HL-60/S4 treated with retinoic acid at 250 ng/mL for 4 days and 3 days (cell line): ENCODE data around the gene LRRC4.

Experiments used
- in situ Hi-C: fragments of 300-500 bp; cut with MboI; formaldehyde crosslinking; loops from 2 replicates; pipeline ENCODE4 v1.7.0; 2022; ENCODE audit warnings: low sequenced_read_pairs

LRRC4 gene

GRCh38 chr7:128030654-128031611 is at the start of gene LRRC4:
TSS of gene LRRC4 (minus strand) at chr7:128031437. CDS start at chr7:128030640, 797 bp downstream.
- in situ Hi-C loops, result no loop called here

- in situ Hi-C loops, result no loop called here
These were observed 48.9 kb upstream of the LRRC4 start for GRCh38 chr7:128080169-128080568.

DNA sequence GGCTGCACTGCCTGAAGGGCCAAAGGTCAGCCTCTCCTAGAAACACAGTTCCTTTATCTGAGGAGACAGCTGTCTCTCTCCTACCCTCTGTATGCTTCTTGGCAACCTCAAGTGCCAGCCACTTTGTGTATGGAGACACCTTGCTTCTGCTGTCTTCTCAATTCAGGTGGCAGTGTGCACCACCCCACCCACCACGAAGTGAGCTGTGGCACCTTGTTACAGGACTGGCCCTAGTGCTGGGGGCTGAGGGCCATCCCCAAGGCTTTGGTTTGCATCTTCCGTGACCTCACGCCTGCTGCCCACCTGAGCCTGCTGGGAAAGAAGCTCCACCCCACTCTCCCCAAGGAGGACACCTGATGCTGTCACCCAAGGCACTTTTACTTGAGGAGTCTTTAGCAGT is 47.1 kb upstream of the LRRC4 start:
- in situ Hi-C loops, result no loop called here

GRCh38 chr7:128076796-128077271 is 45.6 kb upstream of the LRRC4 start:
- in situ Hi-C loops, result no loop called here

- in situ Hi-C loops, result no loop called here
These were observed 45.1 kb upstream of the LRRC4 start for GRCh38 chr7:128076196-128076795.

GRCh38 chr7:128075242-128076095 is 44.2 kb upstream of the LRRC4 start:
- in situ Hi-C loops, result no loop called here

- in situ Hi-C loops, result no loop called here
These were observed 43.5 kb upstream of the LRRC4 start for GRCh38 chr7:128074736-128075135.

GRCh38 chr7:128074336-128074735 is 43.1 kb upstream of the LRRC4 start:
- in situ Hi-C loops, result no loop called here

GRCh38 chr7:128073671-128074310 is 42.6 kb upstream of the LRRC4 start:
- in situ Hi-C loops, result no loop called here

GRCh38 chr7:128071801-128072200 is 40.6 kb upstream of the LRRC4 start:
- in situ Hi-C loops, result no loop called here

- in situ Hi-C loops, result no loop called here
These were observed 40.1 kb upstream of the LRRC4 start for GRCh38 chr7:128071376-128071775.

- in situ Hi-C loops, result no loop called here
These were observed 38.4 kb upstream of the LRRC4 start for GRCh38 chr7:128069373-128070364.

DNA sequence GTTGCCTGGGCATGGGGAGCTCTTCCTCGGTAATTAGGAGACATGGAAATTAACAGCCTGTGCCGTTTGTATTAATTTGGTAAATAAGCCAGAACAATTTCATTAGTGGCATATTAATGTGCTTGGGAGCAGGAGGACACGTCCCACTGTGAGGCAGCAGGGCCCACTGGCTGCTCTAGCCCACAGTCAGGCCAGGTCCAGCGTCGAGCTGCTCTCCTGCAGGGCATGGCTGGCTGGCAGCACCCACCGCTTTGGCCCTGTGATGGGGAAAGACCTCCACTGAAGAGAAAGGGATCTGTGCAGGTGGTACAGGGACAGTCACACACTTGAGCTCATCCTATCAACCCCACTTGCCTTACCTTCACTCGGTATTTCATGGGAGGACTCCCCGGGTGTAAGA is 37.5 kb upstream of the LRRC4 start:
- in situ Hi-C loops, result no loop called here

DNA sequence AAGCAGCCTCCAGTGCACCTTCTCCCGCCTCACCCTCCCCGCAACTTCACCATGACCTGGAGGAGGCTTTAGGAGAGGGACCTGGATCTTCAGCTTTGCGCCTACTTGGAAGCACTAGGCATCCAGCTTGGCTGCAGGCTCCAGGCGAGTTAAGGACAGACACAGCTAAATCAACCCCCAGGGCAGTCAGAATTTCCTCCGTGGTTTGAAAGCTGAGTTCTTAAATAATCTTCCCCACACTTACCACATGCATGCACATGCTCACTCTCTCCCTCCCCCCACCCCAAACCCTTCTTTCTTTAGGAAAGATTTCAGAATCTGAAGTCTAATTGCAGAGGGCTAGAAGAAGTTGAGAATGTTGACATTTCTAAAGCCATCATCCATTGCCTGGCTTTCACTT is 36.7 kb upstream of the LRRC4 start:
- in situ Hi-C loops, result no loop called here

DNA sequence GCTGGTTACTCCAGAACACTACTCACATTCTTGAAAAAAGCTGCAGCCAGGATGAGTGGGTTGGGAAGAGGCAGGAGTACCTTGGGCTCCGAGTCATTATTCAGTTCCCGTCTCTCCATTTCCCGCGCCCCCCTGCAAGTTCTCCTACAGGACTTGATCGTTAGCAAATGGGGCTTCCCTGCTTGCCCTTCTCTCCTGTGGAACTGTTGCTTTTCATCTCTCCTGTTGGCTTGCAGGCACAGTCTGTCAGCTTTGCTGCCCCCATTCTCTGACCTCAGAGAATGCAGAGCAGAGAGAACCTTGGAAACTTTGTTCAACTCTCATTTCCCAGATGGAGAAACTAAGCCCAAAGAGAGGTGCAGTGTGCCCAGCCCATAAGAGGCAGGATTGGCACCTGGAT is 35.6 kb upstream of the LRRC4 start:
- in situ Hi-C loops, result no loop called here

- in situ Hi-C loops, result no loop called here
These were observed 35.2 kb upstream of the LRRC4 start for GRCh38 chr7:128066395-128066794.

DNA sequence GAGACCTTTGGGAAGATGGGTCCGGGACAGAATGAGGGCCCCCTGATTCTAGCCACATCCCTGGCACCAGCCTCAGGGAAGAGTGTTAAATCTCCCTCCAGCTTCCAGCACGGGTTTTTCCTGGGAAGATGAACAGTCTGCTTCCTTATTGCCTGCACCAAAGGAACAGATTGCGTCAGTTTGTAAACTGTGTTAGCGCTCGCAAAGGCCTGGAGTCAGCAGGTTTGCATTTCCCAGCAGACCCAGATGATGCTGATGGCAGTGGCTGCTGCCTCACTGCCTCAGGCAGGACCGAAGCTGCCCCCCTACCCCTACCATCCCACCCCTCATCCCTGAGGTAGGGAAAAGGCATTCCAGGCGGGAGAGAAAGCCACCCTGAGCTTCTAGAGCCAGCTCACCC is 34.6 kb upstream of the LRRC4 start:
- in situ Hi-C loops, result no loop called here

- in situ Hi-C loops, result no loop called here
These were observed 31.9 kb upstream of the LRRC4 start for GRCh38 chr7:128063088-128063487.

DNA sequence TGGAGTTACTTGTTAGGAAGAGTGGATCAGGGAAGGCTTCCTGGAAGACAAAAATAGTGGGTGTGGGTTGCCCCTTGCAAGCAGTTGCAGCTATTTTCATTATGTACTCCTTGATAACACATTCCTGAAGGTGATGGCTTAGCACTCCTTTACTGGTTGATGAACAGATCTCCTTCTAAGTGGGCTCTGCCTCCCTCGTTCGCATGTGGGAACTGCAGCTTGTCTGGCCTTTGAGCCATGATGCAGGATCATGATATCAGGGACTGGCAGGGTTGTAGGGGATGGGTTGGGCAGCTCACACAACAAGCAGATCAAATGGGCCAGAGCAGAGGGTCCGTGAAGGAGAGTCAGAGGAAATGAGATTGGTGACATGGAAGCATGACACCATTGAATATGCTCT is 28.8 kb upstream of the LRRC4 start:
- in situ Hi-C loops, result no loop called here
